ENCODE results near the gene ZNF608. TPM values are rescaled to one million over a fixed set of nuclear protein-coding genes. Genes with fewer than 3 reads are reported as not detected.
A peak's percentile ranks its signal among the peaks of the same experiment; 100 is the strongest.

ZNF608 gene
- total RNA-seq, 1 donor from 2014 or later = 22.0 TPM

DNA sequence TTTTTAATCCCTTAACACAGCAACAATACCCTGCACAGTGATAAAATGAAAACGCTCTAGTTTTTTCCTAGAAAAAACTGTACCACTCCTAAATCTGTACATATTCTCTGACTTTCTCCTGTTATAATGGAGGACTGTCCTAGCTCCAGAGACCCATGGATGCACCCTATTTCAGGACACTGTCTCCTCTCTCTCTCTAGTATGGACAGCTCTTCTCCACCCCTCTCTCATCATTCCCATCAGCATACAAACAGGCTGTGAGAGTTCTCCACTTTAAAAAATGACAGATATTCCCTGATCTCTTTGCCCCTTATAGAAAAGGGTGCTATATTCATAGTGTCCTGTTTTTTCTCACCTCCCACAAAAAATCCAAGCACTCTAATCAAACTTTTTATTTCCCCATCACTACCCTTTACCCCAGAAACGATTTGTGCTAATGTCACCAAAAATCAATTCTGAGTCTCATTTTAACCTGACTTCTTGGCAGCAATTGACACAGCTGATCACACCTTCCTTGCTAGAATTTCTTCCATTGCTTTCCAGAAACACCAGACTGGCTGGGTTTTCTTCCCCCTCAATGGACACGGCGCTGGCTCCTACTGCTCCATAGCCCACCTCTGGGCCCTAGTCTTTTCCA, 20.7 kb downstream of the ZNF608 start:
- ChIA-PET POLR2A (interaction anchor here (0.9 to 2.6 kb wide), 5 partner anchors 16 to 73 kb away, joined by 4 to 22 read pairs (median 6); partner anchors contain the start of gene ZNF608), CTCF (interaction anchor here (0.6 to 1.5 kb wide), 2 partner anchors 15 kb away, joined by 3 to 4 read pairs; no protein-coding TSS in a partner anchor)
- no peak for TF ChIP-seq CTCF (IDR thresholded peaks at IDR 0.05)
- ATAC-seq (ENCODE audit: low read depth) = no peak
- Mint-ChIP-seq H3K4me3 (no peak overlapping the region), H3K4me1 (peaks cover 54% of the 10 kb centered on the region), H3K27me3 (no peaks in the 10 kb centered on the region), H3K9me3 (no peaks in the 10 kb centered on the region), H3K36me3 (ENCODE audit: low read depth) (no peaks in the 10 kb centered on the region), H3K27ac (no peak overlapping the region)
- DNase-seq = no peak
- intact Hi-C loops (cut with micrococcal nuclease) = no loop called here

DNA sequence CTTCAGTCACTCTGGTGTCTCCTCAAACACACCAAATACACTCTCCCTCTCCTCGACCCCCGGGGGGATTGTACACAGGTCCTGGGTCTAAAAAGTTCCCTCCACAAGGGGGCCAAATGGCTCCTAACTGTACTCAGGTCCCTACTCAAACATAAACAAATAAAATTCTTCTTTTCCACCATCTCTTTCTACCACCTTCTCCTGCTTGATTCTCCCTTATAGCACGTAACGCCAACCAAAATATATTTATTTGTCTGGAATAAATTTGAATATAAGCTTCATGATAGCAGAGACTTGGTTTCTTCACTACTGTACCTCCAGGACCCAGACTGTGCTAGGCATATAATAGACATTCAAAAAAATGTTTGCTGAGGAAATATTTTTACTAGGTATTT, 21.4 kb downstream of the ZNF608 start:
- H3K4me3 Mint-ChIP-seq = peak overlapping the region; percentile 83
- H3K27me3 Mint-ChIP-seq = no peaks in the 10 kb centered on the region
- H3K9me3 Mint-ChIP-seq = no peaks in the 10 kb centered on the region
- CTCF ChIA-PET = interaction anchor here (0.6 to 1.5 kb wide), 3 partner anchors 15 to 23 kb away, joined by 3 to 5 read pairs (median 4); no protein-coding TSS in a partner anchor
- TF ChIP-seq CTCF (IDR thresholded peaks at IDR 0.05) = no peak
- intact Hi-C loops (cut with micrococcal nuclease) = no loop called here
- ATAC-seq (ENCODE audit: low read depth) (peak; percentile 77), DNase-seq (no peak)
- H3K36me3 Mint-ChIP-seq (ENCODE audit: low read depth) = no peaks in the 10 kb centered on the region
- peaks cover 53% of the 10 kb centered on the region for H3K4me1 Mint-ChIP-seq
- POLR2A ChIA-PET = interaction anchor here (0.6 to 2.6 kb wide), 7 partner anchors 16 to 72 kb away, joined by 4 to 22 read pairs (median 6); partner anchors contain the start of gene ZNF608
- H3K27ac Mint-ChIP-seq = peak overlapping the region; percentile 84

DNA sequence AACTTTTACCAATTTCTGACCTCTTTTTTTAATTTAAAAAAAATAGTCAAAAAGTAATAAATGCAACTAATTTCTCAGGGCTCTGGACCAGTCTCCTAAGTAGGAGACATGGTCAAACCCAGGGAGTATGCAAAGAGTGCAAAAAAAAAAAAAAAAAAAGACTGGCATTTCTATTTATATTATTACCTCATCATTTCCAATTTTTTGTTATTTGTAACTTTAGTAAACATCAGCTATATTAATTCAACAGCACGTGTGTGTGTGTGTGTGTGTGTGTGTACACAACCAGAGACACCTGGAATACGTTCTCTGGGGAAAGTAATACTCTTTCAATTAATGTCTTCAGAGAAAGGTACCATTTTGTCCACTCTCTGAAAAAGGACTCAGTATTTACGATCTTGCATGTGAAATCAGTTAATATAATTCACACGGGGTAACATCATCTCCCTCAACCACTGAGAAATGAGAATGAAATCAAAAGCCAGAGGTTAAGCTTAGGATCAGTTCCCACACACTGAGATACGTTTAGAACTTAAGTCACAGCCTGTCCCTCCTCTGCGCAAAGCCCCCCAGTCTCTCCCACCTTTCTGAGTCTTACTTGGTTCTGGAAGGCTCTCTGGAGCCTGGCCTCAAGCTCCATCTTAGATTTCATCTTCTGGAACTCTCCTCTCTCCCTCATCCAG, 21.9 kb downstream of the ZNF608 start:
- DNase-seq (no peak), ATAC-seq (ENCODE audit: low read depth) (peak; percentile 7)
- Mint-ChIP-seq H3K36me3 (ENCODE audit: low read depth) (no peaks in the 10 kb centered on the region), H3K27ac (peak overlapping the region; percentile 84), H3K27me3 (no peaks in the 10 kb centered on the region), H3K4me3 (peak overlapping the region; percentile 83), H3K9me3 (no peaks in the 10 kb centered on the region), H3K4me1 (peaks cover 52% of the 10 kb centered on the region)
- TF ChIP-seq CTCF (IDR thresholded peaks at IDR 0.05) = no peak
- POLR2A ChIA-PET = interaction anchor here (0.5 to 2.6 kb wide), 7 partner anchors 17 to 123 kb away, joined by 3 to 22 read pairs (median 6); partner anchors contain the start of gene ZNF608
- intact Hi-C loops (cut with micrococcal nuclease) = no loop called here
- CTCF ChIA-PET = interaction anchor here (1.0 to 1.5 kb wide), 2 partner anchors 14 to 24 kb away, joined by 4 to 5 read pairs; no protein-coding TSS in a partner anchor

DNA sequence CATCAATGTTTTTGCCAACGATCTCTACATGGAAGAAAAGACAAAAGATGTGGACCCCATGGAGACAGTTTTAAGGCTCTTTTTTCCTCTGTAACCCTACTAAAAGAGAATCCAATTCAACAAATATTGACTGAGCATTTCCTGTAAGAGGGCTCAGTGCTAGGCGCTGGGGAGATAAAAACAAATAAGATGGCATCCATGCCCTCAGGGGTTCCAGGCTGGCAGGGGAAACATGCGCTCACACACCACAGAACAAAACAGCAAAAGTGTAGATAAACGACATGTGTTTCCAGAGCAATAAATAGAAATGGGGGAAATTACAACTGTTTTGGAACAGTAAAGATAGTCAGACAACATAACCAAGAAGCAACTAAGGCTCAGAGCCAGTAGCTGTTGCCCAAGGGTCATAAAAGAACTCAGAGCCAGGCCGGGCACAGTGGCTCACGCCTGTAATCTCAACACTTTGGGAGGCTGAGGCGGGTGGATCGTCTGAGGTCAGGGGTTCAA, 25.2 kb downstream of the ZNF608 start:
- POLR2A ChIA-PET = interaction anchor here (1.4 to 6.6 kb wide), 3 partner anchors 16 to 26 kb away, joined by 3 to 77 read pairs (median 7); no protein-coding TSS in a partner anchor
- no peak for ATAC-seq (ENCODE audit: low read depth)
- peak overlapping the region; percentile 54 for H3K27ac Mint-ChIP-seq
- peaks cover 63% of the 10 kb centered on the region for H3K4me1 Mint-ChIP-seq
- no peaks in the 10 kb centered on the region for H3K9me3 Mint-ChIP-seq
- DNase-seq = no peak
- no peak for TF ChIP-seq CTCF (IDR thresholded peaks at IDR 0.05)
- H3K27me3 Mint-ChIP-seq = no peaks in the 10 kb centered on the region
- CTCF ChIA-PET = no interaction called here
- H3K36me3 Mint-ChIP-seq (ENCODE audit: low read depth) = no peaks in the 10 kb centered on the region
- intact Hi-C loops (cut with micrococcal nuclease) = loop anchor here (2.0 kb wide), 1 partner anchor 16 kb away; no protein-coding TSS in a partner anchor
- H3K4me3 Mint-ChIP-seq = no peak overlapping the region
